Gastroesophageal sphincter (tissue), 4 donors: ENCODE results near the gene TMEM127. TPM values are rescaled to one million over a fixed set of nuclear protein-coding genes. Genes with fewer than 3 reads are reported as not detected.

Experiments
- ATAC-seq: fragments of 150-250 bp; one replicate; pipeline ENCODE4 v1.9.1; 2016; ENCODE audit warnings: mild to moderate bottlenecking, moderate library complexity
- H3K27ac ChIP-seq, 4 donors: fragments of 200-600 bp; sonication (generic) in 3 of 4; 1 replicate in 3 of 4; 2 replicates in 1 of 4; pipeline ENCODE4 v1.5.1; 2016 to 2019
- H3K27me3 ChIP-seq: fragments of 200-600 bp; sonication (generic); one replicate; pipeline ENCODE4 v1.5.1; 2019
- H3K36me3 ChIP-seq, 2 donors: fragments of 200-600 bp; sonication (generic); one replicate each; pipeline ENCODE4 v1.5.1; 2019; ENCODE audit warnings: control low read depth in 1 of 2
- H3K4me1 ChIP-seq, 3 donors: fragments of 200-600 bp; sonication (generic); 1 replicate in 2 of 3; 2 replicates in 1 of 3; pipeline ENCODE4 v1.5.1; 2016 to 2019; ENCODE audit warnings: control low read depth in 2 of 3
- H3K4me3 ChIP-seq, 2 donors: fragments of 200-600 bp; sonication (generic); one replicate each; pipeline ENCODE4 v1.5.1; 2019; ENCODE audit warnings: mild to moderate bottlenecking in 1 of 2, moderate library complexity in 1 of 2
- H3K9me3 ChIP-seq, 3 donors: fragments of 200-600 bp; sonication (generic); one replicate each; pipeline ENCODE4 v1.5.1; 2017 to 2019; ENCODE audit warnings: control low read depth in 2 of 3
- CTCF ChIP-seq, 4 experiments: fragments of 200-600 bp in 2 of 4; fragments of 450-650 bp in 2 of 4; sonication (generic) in 1 of 4; IDR thresholded peaks; one replicate each; pipeline ENCODE4 v1.5.1; 2017 to 2019; ENCODE audit warnings: antibody characterized with exemption in 4 of 4, mild to moderate bottlenecking in 2 of 4, moderate library complexity in 2 of 4
- EP300 ChIP-seq: sonication (generic); formaldehyde crosslinking; IDR thresholded peaks from one replicate; pipeline ENCODE4 v1.6.1; 2017; ENCODE audit warnings: antibody characterized with exemption, mild to moderate bottlenecking
- POLR2A ChIP-seq, 2 donors: fragments of 450-650 bp; IDR thresholded peaks; one replicate each; pipeline ENCODE4 v1.6.1; 2017; ENCODE audit warnings: antibody characterized with exemption in 2 of 2, mild to moderate bottlenecking in 2 of 2, moderate library complexity in 1 of 2
- POLR2AphosphoS5 ChIP-seq: sonication (generic); formaldehyde crosslinking; IDR thresholded peaks from one replicate; pipeline ENCODE4 v1.6.1; 2017; ENCODE audit warnings: antibody characterized with exemption
- WGBS, 2 donors: methylation state at CpG; one replicate each; pipeline ENCODE4 v1.1.5; 2018; ENCODE audit warnings: low coverage in 1 of 2; 5-methylcytosine and 5-hydroxymethylcytosine counted together
- total RNA-seq, 4 donors: library from RNA; depleted of rRNA; stranded (reverse); fragments of >200 nt; gene quantifications; one replicate each; pipeline ENCODE4 v1.1.0, GENCODE V29; 2016

TMEM127 gene
- 10 to 100 TPM; 39.4 to 73.8 (median 43.9) TPM for total RNA-seq

- peak within 1 kb of the TSS; percentile 90 to 97 (median 91) for H3K27ac ChIP-seq
- peaks cover 0 to 57% (median 16%) of the 10 kb centered on the region in 3 donors for H3K4me1 ChIP-seq
- TF ChIP-seq POLR2A (IDR thresholded peaks at IDR 0.05) (peak; percentile 83 to 94), POLR2AphosphoS5 (no peak), CTCF (IDR thresholded peaks at IDR 0.05) (peak in 3 of 4 experiments; percentile 31 to 55 (median 41)), EP300 (no peak)
- peak within 1 kb of the TSS; percentile 89 to 94 for H3K4me3 ChIP-seq
- H3K36me3 ChIP-seq, result peaks cover 0 to 62% of the 10 kb centered on the region in 2 donors
- no peaks in the 10 kb centered on the region for H3K9me3 ChIP-seq
- WGBS, 2 donors, result 0% methylated on average over 2 of the region's 81 CpGs; no CpG with 5 or more reads in 1 of the 2 donors
- H3K27me3 ChIP-seq, result no peaks in the 10 kb centered on the region
- ATAC-seq, result peak; percentile 99
Measured at GRCh38 chr2:96265840-96266679, at the start of gene TMEM127, which contains the start of gene CIAO1. TMEM127 (minus strand) TSS chr2:96265997; CDS start chr2:96265381, 616 bp downstream. CIAO1 (plus strand) TSS chr2:96266225; CDS start chr2:96266351, 126 bp downstream.

GRCh38 chr2:96315005-96315399, 49.2 kb upstream of the TMEM127 start:
- H3K4me3 ChIP-seq, result no peak overlapping the region
- no peak overlapping the region for H3K27ac ChIP-seq
- ATAC-seq, result no peak
- WGBS, 2 donors, result 75 to 90% methylated on average over 3 of the region's 3 CpGs
- TF ChIP-seq EP300, result no peak
- no peak for TF ChIP-seq POLR2A (IDR thresholded peaks at IDR 0.05)
- TF ChIP-seq POLR2AphosphoS5, result no peak
- no peak for TF ChIP-seq CTCF (IDR thresholded peaks at IDR 0.05)
- H3K36me3 ChIP-seq, result no peaks in the 10 kb centered on the region
- no peaks in the 10 kb centered on the region for H3K4me1 ChIP-seq
- H3K27me3 ChIP-seq, result peaks cover 35% of the 10 kb centered on the region
- no peaks in the 10 kb centered on the region for H3K9me3 ChIP-seq

GRCh38 chr2:96308248-96308647, 42.5 kb upstream of the TMEM127 start:
- Histone ChIP-seq H3K4me1 (peaks cover 0 to 26% (median 11%) of the 10 kb centered on the region in 3 donors), H3K9me3 (no peaks in the 10 kb centered on the region), H3K27me3 (no peaks in the 10 kb centered on the region), H3K4me3 (no peak overlapping the region), H3K36me3 (peaks cover 0 to 7% of the 10 kb centered on the region in 2 donors), H3K27ac (no peak overlapping the region)
- WGBS, 2 donors, result 72 to 83% methylated on average over 2 to 4 of the region's 5 CpGs
- TF ChIP-seq CTCF (IDR thresholded peaks at IDR 0.05) (no peak), POLR2A (IDR thresholded peaks at IDR 0.05) (no peak), EP300 (no peak), POLR2AphosphoS5 (no peak)
- ATAC-seq, result no peak

GRCh38 chr2:96306370-96306769, 40.6 kb upstream of the TMEM127 start:
- Histone ChIP-seq H3K4me1 (peaks cover 0 to 44% (median 11%) of the 10 kb centered on the region in 3 donors), H3K27ac (peak overlapping the region in 2 of 4 donors; percentile 78 to 82), H3K9me3 (no peaks in the 10 kb centered on the region), H3K27me3 (no peaks in the 10 kb centered on the region), H3K4me3 (peak overlapping the region in 1 of 2 donors; percentile 67), H3K36me3 (peaks cover 0 to 26% of the 10 kb centered on the region in 2 donors)
- WGBS, 2 donors, result 70 to 100% methylated on average over 1 to 3 of the region's 3 CpGs
- no peak for ATAC-seq
- TF ChIP-seq POLR2A (IDR thresholded peaks at IDR 0.05) (no peak), CTCF (IDR thresholded peaks at IDR 0.05) (no peak), POLR2AphosphoS5 (no peak), EP300 (no peak)
